Hematopoietic multipotent progenitor cell treated with erythropoietin and hydrocortisone succinate and interleukin-3 and kit ligand, for 17 days (in vitro differentiated cells): ENCODE results near the gene PCBP3.

Experiments used
- DNase-seq: peaks from one replicate; pipeline ENCODE4 v3.0.0-alpha.2; 2015; ENCODE audit warnings: low spot score

The PCBP3 gene

DNA sequence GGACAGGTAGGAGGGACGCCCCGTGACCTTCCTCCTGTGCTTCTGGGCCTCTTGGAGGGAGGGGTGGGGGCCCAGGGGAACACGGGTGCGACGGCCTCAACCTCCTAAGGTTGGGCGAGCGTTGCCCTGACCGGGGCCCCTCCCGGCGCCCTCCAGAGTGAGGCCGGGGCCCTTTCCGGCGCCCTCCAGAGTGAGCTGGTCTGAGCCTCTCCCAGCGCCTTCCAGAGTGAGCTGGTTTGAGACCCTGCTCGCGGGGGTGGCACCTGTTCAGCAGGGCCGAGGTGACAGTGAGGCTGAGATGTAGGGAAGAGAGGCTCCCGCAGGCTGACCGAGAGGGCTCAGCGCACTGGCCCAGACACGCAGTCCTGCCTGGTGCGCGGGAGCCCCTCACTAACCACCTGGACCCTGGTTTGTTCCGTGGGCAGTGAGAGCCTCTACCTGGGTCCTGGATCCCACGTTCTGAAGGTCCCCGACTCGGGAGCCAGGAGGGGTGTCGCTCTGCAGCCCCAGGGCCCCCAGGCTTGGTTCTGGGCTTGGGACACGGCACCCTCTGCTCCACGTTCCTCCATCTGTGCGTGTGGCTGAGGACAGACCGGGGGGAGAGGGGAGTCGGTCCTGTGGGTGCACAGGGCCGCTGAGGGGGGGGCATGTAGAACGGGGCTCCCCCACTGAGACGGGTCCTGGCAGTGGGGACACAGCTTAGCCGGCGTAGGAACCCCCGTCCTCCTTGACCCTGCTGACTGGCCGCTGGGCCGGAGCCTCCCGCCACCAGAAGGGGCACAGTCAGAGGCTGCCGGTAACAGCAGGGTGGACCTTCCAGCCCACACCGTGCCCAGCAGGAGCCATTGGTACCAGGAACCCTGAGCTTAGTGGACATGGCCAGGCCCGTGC lies 339.5 kb downstream of the PCBP3 start:
- DNase-seq, result no peak

DNA sequence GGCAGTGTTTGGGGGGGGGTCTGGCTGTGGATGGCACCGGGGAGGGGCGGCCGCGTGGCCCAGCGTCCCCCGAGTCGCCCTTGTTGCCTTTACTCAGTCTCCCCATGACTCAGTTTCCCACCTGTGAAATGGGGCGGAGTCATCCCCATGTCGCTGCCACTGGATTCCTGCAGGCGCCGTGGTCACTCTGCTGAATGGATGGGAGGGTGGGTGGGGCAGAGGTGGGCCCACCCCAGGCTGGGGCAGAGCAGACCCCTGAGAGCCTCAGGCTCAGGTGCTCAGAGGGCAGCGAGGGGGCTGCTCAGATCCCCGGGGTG lies 340.1 kb downstream of the PCBP3 start:
- no peak for DNase-seq

DNA sequence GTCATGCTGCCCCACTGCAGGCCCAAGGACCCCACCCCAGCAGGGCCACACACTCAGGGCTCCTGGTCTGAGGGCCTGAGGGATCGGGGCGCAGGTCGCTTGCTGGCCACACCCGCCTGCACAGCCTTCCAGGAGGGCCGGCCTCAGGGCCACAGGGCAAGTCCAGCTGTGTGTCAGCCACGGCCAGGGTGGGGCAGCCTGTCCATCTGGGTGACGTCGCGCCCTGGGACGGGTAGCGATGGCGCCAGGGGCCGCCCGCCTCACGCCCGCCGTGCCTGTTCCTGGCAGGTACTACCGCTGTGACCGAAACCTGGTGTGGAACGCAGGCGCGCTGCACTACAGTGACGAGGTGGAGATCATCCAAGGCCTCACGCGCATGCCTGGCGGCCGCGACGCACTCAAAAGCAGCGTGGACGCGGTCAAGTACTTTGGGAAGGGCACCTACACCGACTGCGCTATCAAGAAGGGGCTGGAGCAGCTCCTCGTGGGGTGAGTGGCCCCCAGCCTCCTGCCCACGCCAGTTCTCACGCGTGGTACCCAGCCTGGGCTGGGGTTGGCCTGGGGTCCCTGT lies 340.5 kb downstream of the PCBP3 start:
- DNase-seq, result no peak

DNA sequence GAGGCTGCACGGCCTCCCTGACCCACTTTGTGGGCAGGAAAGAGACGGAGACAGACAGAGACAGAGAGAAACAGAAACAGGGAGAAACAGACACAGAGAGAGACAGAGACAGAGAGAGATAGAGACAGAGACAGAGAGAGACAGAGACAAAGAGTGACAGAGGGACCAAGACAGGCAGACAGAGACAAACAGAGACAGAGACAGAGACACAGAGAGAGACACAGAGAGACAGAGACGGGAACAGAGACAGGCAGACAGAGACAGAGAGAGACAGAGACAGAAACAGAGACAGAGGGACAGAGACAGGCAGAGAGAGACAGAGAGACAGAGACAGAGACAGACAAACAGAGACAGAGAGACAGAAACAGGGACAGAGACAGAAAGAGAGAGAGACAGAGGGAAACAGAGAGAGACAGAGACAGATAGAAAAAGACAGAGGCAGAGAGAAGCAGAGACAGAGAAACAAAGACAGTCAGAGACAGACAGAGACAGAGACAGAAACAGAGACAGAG lies 341.1 kb downstream of the PCBP3 start:
- DNase-seq, result no peak

DNA sequence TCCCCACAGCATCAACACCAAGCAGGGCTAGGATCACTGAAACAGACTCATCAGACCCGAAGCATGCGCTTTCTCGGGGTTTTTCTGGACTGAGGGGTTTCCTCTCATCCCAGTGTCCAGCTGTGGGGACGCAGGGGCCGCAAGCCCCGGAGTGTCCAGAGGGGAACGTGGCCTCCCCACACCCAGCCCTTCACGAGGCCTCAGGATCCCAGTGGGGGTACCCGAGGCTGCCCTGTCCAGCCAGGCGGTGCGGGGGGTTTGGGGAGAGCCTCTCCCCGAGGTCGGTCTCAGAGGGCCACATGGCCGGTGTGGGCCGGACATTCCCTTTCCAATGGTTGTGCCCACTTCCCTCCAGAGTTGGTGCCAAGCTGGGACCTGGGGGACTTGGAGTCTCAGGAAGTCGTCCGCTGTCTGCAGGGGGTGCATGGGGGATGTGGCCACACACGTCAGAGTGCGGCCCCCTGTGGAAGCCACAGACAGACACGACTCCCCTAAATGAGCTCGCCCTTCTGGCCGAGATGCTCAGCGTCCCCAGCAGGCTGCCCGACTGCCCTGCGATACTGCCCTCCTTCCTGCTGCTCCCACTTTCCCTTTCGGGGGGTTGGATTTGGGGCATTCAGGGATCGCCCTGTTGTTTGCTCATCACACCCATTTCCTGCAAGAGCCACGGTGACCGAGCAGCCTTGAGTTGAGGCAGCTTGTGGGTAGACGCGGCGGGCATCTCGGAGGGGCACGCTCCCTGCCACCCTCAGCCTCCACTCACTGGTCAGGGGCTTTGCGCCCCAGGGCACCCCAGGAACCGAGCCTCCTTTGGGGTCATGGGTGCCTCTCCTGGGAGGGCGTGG lies 342.2 kb downstream of the PCBP3 start:
- DNase-seq, result no peak

DNA sequence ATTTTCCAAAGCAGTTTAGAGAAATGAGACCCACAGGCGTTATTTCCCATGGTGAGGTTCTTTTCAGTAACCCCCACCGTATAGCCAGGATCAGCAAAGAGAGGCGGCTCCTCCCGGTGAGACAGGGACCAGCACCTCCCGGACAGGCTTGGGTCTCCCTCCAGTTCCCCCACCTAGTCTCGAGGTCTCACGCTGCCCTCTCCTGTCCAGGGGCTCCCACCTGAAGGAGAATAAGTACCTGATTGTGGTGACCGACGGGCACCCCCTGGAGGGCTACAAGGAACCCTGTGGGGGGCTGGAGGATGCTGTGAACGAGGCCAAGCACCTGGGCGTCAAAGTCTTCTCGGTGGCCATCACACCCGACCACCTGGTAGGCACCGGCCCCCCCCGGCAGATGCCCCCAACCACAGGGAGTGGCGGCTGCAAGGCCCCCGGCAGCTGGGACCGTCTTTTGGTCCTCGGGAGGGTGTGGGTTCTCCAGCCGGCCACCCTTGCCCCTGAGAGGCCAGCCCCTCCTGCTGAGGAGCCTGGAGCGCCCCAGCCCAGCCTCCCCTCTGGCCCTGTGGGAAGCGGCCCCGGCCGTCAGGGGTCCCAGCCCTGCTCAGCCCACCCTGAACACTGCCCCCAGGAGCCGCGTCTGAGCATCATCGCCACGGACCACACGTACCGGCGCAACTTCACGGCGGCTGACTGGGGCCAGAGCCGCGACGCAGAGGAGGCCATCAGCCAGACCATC lies 343.0 kb downstream of the PCBP3 start:
- DNase-seq, result no peak

DNA sequence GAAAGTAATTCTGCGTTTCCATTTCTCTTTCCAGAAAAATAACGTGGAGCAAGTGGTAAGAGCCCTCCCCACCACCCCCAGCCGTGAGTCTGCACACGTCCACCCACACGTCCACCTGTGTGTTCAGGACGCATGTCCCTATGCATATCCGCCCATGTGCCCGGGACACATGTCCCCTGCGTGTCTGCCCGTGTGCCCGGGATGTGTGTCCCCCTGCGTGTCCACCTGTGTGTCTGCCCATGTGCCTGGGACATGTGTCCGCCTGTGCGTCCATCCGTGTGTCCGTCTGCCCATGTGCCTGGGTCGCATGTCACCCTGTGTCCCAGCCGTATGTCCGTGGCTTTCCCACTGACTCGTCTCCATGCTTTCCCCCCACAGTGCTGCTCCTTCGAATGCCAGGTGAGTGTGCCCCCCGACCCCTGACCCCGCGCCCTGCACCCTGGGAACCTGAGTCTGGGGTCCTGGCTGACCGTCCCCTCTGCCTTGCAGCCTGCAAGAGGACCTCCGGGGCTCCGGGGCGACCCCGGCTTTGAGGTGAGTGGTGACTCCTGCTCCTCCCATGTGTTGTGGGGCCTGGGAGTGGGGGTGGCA lies 343.7 kb downstream of the PCBP3 start:
- DNase-seq, result no peak

DNA sequence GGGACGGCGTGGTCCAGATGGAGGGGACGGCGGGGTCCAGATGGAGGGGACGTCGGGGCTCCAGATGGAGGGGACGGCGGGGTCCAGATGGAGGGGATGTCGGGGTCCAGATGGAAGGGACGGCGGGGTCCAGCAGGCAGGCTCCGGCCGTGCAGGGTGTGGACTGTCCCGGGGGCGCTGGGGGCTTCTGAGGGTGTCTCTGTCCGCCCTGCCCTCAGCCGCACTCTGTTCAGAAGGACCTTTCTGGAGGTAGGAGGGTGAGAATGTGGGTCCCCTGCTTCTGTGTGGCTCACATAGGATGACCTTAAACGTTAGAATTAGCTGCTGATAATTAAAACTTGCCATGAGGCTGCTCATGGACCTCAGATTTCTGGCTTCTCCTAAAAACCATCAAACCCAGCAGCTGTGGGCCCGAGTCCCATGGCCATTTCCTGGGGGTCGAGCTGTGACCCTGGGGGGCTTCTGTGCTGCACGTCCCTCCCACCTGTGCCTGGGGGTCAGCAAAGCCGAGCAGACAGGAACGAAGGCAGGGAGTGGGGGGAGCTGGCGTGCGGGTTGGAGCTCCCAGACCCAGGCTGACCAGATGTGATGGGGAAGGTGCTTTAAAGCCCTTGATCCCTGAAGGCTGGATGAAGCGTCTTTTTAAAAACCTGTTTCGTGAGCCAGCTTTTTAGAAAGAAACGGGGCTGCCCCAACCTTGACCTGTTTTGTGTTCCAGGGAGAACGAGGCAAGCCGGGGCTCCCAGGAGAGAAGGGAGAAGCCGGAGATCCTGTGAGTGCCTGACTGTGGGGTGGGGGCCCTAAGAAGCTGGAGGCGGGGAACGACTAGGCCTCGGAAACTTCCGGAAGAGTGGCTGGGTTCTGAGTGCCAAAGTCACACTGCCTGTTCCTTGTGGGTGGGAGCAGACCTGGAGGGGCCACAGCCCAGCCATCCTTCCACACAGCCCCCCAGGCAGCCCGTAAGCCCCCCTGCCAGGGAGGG lies 345.1 kb downstream of the PCBP3 start:
- no peak for DNase-seq

DNA sequence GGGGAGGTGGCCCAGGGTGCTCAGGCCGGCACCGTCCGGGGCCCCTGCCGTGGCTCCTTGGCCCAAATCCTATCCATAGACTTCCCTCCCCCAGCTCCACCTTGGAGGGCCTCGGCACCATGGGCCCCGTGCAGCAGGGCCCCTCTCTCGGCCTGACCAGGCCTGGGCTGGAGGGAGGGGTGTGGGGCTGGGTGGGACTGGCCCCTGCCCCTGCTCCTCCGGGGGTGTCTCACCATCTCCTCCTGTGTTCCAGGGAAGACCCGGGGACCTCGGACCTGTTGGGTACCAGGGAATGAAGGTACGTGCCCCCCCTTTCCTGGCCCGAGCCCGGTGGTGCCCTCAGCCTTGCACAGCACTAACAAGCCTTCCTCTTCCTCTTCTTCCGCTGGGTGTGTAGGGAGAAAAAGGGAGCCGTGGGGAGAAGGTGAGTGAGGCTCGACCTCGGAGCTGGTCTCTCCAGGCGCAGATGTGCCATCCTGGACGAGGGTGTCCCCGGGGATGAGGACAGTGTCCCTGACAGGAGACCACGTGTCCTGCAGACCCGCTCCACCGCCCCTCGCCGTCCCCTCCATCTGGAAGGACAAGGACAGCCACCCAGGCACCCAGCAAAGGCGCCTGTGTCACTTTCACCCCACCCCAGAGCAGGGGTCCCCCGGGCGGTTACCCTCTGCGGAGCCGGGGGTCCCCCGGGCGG lies 346.0 kb downstream of the PCBP3 start:
- no peak for DNase-seq

DNA sequence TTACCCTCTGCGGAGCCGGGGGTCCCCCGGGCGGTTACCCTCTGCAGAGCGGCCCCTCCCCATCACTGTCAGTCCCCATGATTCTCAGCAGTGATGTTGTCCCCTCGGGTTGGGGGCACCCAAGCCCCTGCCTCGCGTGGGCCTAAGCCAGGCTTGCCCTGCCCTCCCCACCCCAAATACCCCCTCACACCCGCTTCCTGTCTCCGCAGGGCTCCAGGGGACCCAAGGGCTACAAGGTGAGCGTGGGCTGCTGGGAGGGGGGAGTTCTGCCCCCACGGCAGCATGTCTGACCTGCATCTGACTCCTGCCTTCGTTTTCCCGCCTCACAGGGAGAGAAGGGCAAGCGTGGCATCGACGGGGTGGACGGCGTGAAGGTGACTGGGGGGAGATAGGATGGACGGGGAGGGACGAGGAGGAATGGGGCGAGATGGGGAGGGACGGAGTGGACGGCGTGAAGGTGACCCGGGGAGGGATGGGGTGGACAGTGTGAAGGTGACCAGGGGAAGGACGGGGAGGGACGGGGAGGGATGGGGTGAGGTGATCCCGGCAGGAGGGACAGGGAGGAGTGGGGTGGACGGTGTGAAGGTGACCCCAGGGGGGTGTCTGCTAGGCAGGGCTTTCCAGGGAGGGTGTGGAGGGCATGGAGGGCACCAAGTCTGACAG lies 346.7 kb downstream of the PCBP3 start:
- DNase-seq, result no peak

DNA sequence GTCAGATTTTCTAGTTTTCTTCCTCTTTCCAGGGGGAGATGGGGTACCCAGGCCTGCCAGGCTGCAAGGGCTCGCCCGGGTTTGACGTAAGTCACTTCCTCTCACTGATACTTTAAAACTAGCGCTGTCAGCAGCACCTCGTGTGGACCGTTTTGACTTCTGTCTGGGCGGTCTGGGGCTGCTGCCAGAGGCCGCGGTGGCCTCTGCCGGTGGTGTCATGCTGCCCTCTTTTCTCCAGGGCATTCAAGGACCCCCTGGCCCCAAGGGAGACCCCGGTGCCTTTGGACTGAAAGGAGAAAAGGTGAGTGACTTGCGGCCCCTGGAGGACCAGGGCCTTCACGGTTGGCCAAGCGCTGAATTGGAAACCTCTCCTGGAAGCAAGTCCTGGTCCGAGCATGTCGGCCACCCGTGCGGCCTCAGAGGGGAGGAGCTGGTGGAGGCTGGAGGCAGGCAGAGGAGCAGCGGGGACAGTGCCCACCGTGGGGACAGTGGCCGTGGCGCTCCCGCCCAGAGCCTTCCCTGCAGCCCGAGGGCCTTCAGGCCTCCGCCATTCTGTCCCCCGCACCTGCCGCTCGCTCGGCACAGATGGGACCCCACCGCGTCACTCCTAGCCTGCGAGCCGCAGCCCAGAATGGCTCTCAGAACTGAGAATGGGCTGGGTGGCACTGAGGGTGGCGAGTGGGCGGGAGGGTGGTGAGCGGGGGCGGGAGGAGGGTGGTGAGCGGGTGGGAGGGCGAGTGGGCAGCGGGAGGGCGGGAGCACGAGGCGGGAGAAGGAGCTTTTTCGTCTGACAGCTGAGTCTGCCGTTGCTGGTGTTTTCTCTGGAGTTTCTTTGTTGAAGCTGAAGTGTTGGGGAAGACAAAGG lies 347.4 kb downstream of the PCBP3 start:
- DNase-seq, result no peak

DNA sequence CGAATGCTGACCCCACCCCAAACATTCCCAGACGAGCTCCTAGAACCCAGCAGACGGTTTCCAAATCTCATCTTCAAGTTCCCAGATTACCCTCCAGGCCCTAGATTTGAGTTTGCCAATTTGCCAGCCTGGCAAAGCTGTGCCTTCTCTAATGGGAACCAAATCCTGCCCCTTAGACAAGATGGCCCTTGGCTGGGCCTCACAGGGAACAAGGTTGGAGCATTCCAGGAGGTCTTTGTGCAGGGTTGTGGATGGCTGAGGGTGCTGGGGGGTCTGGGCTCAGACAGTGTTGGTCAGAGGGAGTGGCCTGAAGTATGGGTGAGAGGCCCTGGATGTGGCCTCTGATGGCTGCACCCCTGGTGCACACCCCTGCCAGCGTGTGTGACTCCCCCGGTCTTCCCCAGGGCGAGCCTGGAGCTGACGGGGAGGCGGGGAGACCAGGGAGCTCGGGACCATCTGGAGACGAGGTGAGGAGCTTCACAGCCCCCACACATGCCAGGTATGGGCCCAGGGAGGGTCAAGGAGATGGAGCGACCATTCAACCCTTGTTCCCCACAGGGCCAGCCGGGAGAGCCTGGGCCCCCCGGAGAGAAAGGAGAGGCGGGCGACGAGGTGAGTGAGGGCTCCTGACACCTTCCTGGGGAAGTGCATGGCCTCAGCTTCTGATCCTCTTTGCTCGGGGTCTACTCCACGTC lies 348.2 kb downstream of the PCBP3 start:
- DNase-seq, result no peak
